EH (cell line): ENCODE data around the gene TMSB15B.
"Not testable (repeated sequence)": the region's sequence is repeated elsewhere in the genome, so short reads cannot be mapped to it uniquely, and the experiment has no call there.

Source experiments
- DNase-seq: peaks from one replicate; pipeline ENCODE4 v3.0.0-alpha.2; 2015; ENCODE audit warnings: low read depth

Gene TMSB15B

DNA sequence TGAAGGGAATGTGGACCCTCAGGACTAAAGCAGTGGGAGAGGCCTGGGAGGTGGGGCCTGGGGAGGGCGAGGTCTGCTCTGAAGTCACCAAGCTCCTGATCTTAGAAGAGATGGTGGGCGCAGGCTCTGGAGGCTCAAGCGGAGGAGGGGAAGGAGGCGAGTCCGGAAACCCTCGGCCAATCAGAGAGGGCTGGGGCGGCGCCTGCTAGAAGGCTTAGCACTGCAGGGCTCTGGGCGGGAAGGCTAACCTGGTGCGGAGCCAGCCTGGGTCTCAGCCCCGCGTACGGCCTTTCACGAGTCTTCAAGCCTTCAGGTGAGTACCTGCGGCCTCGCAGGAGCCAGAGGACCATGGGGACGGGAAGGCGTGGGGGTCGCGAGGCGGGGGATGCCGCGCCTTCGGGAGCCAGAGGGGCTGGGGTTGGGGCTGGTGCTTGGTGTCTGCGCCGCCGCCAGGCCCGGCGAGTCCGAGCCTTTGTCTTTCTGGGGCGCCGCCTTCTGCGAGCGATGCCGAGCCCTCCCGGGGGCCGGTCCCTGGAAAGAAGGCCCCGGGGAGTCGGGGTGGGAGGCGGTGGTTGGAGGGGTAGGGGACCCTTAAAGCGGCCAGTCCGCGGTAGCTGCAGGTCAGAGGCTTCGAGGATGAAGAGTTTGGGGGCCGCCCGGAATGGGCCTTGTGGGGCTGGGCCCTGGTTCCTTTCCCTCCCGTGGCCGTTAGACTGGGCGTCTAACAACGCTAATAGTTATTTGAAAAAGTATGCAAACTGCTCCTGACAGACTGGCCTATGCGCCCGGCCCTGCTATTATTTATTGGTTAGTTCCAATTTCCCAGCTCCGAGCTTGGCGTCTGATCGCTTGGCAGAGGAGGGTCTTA lies at the start of gene TMSB15B:
TSS of gene TMSB15B (plus strand) at position 217 of the 868 bp plus-strand sequence.
- DNase-seq: not testable (repeated sequence)

DNA sequence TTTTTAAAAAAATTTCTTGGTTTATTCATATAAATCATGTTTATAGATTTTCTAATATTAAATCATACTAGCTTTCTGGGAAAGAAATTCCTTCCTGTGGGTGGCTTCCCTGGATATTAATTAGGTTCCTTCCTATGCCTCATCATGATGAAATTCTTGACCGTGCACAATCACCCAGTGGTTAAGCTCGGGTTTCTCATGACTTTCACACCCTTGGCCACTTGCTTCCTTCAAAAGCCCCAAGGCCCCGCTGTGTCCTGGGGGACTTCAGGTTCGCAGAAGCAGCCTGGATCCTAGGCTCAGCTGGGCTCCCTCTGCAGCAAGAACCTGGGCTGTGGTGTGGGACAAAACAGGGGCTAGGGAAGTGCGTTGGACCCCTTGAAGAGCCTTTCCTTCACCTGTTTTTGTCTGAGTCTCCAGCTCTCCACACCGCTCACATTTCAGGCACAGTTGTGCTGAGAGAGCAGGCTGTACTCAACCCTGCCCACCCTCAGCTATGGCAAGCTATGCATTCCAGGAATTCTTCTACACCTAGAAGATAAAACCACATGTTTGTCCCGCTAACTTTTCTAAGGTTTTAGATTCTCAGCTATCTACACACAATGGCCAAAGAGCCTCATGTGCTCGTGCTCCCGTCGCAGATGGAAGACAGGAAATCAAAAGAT lies 48.9 kb upstream of the TMSB15B start:
- DNase-seq: peak; percentile 31

DNA sequence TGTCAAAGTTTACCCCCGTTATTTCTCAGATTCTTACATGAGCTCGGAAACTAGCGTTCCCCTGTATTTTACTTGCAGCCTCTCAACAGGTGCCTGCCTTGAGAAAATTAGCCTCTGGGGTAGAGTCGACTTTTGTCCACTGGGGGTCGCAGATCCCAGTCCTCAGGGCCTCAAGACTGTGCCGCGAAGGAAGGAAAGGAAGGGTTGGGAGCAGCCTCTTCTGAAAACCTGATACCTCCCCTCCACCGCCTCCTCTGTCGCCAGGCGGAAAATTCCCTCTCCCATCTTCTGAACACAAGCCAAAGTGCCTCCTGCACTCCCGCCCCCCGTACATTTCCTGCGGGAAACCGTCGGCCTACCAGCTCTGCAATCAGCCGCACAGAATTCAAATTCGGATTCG lies 44.4 kb upstream of the TMSB15B start:
- peak; percentile 73 for DNase-seq

DNA sequence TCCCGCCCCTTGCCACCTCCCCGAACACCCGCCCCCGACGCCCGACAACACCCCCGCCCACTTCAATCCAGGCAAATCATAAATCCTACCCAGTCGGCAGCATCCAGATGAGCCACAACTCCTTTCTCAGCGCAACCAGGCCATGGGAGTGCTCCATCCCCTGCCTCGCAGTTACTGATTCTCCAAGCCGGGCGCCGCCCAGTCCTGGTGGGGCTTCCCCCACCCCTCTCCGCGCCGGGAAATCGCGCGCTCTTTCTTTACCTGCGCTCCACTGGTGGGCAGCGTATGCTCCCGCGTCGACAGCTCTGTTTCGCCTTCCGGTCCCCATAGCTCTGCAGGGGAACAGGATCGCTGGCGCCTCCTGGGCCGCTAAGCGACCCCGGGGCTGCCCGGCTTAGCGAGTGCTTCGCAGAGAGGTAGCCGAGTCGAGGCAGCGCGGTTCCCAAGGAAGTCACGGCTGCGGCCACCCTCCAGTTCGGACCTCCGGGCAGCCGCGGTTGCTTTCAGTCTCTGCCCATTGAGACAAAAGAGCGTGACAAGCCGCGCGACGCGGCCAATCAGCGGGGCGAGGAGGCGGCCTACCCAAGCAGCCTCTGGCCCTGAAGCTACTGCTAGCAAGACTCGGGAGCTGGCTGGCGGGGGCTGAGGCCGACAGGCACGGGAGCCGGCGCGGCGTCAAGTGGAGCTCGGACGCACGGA lies 43.7 kb upstream of the TMSB15B start:
- DNase-seq: peak; percentile 77

DNA sequence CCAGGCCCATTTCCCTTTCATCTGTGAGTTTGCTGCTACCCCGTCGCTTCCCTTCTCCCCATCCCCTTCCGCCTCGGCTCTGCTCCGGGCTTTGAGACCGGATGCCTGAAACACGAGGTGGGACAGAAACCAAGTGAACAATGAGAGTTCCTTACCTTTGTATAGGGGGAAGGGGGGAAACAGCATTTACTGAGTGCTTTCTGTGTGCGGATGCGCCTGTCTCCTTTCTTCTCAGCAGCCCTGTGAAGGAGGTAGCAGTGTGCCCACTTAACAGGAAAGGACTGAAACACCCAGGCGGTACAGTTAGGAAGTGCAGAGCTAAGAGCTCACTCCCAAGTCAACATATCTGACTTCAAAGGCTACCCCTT lies 43.2 kb upstream of the TMSB15B start:
- peak; percentile 57 for DNase-seq

DNA sequence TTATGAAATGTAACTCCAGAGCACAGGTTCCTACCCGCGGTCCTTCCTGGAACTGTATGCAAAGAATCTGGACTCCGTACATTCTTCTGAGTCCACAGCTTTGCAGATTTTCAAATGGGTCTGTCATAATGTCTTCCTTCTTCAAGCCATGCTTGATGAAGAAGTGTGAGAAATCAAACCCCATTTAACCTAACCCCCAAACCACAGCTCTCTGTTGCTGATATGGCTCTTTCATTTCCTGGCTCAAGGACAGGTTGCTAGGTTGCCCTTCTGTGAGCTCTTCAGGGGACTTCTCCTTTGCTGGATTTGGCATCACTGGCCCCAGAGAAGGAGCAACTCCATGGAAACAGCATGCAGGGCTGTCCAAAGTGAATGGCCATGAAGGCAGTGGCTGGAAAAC lies 41.9 kb upstream of the TMSB15B start:
- not testable (repeated sequence) for DNase-seq

DNA sequence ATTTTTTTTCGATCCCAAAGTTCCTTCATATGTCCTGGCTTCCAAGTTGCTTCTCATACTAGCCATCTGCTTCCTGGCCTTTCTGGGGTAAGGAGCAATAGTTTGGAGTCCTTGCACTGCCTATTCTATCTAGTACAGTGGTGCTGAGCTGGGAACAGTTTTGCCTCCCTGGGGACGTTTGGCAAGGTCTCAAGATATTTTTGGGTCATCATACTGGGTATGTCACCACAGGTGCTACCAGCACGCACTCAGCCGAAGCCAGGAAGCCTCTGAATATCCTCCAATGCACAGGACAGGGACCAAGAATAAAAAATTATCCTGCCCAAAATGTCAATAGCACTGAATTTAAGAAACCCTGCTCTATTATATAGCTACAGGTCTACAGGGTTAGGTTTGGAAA lies 35.4 kb upstream of the TMSB15B start:
- no peak for DNase-seq

DNA sequence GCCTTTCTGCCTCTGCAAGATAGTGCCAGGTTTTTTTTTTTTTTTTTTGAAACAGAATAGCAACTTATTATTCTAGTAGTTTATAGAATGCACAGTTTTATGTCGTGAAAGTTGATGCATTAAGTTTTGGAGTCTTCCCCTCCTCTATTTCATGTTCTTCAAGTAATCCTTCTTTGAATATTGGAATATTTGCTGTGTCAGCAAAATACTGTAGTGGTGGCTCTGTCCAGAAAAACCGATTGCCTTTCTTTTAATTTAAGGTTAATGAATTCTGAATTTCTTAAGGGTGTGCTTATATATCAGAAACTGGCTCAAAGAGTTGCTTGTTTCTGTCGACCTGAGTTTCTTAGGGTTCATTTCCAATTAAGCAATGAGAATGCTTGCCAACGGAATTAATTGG lies 34.8 kb upstream of the TMSB15B start:
- DNase-seq: no peak

DNA sequence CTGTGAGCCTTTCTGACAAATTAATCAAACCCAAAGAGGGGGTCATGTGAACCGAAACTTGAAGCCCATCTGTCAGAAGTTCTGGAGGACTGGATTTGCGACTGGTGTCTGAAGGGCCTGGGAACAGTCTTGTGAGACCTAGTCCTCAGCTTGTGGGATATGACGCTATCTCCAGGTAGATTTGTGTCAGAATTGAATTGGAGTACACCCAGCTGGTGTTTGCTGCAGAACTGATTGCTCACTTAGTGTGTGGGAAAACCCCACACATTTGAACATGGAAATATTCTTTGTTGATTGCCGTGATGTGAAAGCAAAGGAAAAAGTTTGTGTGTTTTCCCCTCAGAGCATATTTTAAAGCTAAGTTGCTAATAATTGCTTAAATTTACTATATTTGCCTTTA lies 30.3 kb upstream of the TMSB15B start:
- DNase-seq: no peak

DNA sequence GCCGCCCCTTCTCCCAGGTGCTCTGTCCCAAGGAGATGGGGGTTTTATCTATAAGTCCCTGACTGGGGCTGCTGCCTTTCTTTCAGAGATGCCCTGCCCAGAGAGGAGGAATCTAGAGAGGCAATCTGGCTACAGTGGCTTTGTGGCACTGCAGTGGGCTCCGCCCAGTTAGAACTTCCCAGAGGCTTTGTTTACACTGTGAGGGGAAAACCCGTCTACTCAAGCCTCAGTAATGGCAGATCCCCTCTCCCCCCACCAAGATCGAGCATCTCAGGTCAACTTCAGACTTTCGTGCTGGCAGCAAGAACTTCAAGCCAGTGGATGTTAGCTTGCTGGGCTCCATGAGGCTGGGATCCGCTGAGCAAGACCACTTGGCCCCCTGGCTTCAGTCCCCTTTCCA lies 22.2 kb upstream of the TMSB15B start:
- not testable (repeated sequence) for DNase-seq

DNA sequence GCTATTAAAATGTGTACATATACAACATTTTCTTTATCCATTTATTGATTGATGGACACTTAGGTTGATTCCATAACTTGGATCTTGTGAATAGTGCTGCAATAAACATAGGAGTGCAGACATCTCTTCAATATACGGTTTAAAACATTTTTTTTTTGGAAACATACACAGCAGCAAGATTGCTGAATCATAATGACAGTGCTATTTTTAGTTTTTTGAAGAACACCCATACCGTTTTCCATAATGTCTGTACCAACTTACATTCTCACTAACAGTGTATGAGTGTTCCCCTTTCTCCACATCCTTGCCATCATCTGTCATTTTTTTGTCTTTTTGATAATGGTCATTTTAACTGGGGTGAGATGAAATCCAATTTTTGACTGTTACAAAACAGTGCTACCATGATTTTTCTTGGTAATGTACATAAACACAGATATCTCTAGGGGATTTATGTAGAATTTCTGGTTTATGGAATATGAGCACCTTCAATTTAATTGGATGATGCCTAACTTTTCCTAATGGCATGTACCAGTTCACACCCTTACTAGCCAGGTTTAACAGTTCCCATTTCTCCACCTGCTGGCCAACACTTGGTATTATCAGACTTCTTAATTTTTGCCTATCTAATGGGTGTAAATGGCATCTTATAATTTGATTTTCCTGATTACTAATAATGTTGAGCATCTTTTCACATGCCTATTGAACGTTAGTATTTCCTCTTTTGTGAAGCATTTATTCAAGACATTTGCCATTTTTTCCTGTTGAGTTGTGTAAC lies 21.0 kb upstream of the TMSB15B start:
- DNase-seq: peak; percentile 50

DNA sequence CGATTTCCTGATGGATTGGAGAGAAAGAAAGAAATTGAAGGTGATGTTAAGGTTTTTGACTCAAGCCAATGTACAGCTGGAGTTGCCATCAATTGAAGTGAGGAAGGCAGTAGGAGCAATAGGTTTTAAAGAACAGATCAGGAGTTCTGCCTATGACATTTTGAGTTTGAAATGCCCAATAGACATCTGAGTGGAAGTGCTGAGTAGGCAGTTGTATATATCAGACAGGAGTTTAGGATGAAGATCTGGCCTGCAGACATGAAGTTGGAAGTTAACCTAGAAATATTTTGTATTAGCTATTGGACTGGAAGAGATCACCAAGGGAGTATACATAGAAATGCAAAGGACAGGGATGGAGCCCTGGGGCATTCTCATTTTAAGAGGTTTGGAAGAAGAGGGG lies 12.9 kb upstream of the TMSB15B start:
- DNase-seq: no peak

DNA sequence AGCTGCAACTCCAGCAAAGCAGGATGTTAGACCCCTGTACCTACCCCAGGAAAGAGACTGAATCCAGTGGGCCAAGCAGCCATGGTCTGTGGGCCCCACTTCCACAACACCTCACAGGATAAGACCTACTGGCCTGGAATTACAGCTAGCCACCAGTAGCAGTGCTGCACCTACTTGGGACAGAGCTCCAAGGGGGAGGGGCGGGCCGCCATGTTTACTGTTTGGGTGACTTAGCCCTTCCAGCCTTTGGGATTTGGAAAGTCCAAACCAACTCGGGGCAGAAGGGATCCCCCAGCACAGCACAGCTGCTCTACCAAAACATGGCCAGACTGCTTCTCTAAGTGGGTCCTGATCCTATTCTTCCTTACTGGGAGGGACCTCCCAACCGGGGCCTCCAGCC lies 9.1 kb upstream of the TMSB15B start:
- no peak for DNase-seq

DNA sequence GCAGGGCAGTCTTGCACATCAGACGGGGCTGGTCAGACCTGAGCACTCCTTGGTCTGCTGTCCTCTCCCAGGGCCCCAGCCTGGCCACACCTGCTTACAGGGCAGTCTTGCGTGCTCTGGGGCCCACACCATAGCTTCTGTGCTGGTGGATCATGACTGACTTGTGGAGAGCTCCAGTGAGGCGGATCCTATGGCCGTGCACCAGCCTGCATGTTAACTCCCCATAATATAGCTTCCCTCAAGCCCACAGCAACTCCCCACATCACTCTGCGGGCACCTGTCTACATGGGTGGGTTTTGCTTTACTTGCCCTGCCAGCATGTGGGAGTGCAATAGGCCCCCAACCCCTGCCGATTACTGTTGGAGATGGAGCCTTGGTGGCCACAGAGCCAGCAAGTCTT lies 8.2 kb upstream of the TMSB15B start:
- DNase-seq: no peak

DNA sequence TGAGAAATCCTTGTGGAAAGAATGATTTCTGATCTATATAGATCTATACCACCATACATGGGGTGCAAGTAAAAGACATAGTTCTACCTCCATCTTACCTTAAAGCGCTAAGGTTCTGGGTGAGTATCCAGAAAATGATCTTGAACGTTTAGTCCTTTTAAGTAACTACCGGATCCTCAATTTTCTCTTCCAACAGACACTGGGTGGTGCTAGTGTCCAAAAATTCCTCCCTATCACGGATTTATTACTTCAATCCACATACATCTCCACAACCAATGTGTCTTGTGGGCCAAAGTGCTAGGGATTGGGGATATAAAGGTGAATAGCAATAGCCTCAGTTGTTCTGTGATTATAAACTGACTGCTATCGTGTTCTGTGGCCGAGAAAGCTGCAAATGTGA lies 1.8 kb upstream of the TMSB15B start:
- not testable (repeated sequence) for DNase-seq

DNA sequence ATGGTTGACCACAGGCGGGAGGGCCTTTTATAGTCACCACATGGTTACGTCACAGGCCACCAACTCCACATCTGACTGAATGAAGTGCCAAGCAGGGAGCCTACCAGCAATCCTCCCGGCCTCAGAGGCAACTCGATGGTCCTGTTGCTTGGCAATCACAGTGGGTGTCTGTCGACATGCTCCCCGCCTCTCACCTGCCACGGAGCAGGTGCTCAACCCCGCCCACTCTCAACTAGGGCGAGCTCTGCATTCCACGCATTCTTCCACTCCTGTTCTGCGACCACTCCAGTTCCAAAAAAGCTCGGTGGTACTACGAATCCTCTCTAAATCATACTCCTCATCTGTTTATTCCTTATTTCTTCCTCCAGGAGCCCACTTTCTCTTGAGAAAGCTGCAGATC lies 21.1 kb downstream of the TMSB15B start:
- DNase-seq: not testable (repeated sequence)

DNA sequence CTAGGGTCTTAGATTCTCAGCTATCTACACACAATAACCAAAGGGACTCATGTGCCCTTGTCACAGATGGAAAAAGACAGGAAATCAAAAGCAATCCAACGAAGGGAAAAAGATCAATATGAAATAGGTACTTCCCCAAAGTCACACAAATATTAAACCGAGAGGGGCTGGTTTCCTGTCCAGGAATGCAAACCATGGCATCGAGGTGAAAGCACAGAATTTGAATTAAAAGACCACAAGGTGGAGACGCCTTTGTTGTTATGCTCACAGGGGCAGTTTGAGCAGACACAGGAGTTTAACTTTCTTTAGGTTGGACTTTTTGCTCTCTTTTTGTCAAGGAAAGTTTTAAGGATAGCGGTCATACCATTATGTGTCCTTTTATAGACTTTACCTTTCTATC lies 36.8 kb downstream of the TMSB15B start:
- DNase-seq: no peak

DNA sequence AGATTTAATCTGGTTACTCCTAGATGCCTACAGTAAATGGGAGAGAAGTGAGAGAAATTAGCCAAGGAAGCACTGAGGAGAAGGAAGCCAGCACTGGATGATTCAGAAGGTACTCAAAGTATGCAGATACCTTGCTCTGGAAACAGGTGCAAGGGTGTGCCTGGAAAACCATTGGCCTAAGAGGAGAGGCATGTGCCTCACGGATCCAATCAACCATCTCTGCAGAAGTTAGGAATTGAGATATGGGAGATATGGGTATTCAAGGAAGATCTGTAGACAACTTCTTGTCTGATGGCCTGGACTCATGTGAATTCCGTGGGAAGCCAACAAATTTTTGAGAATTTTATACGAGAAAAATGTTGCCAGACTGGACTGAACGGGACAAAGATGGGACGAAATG lies 46.4 kb downstream of the TMSB15B start:
- no peak for DNase-seq

DNA sequence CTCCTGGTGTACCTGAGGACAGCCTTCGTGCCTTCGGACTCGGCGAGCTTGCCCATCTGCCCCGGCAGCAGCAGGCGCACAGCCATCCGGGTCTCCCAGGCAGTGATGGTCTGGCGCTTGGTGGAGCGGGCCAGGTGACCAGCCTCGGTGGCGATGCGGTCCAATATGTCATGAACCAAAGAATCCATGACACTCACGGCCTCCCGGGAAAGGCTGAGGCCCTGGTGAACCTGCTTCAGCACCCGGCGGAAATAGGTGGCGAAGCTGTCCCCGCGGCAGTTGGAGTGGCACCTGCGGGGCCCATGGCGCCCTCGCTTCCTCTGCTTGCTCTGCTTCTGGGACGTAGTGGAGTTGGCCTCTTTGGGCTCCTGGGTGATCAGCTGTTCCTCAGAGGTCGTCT lies 50.7 kb downstream of the TMSB15B start:
- no peak for DNase-seq

DNA sequence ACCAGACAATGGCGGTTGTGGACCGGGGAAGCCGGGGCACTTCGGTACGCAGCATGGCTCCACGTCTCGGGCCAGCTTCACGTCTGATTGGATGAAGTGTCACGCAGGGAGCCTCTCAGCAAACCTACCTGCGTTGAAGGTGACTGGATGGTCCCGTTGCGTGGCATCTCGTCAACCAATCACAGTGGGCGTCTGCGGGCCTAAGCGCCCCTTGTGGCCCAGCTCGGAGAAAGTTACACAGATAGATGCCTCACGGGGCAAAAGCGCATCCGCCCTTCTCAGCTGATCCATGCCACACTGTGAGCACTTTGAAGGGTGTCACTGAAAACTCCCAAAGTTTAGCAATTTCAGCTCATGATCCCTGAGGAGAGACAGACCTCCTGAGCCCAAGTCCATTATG lies 51.2 kb downstream of the TMSB15B start, which contains the start of gene H2BW1:
TSS of gene H2BW1 (minus strand) at position 103 of the 400 bp plus-strand sequence. CDS start 132 bp downstream, outside the sequence.
- no peak for DNase-seq

DNA sequence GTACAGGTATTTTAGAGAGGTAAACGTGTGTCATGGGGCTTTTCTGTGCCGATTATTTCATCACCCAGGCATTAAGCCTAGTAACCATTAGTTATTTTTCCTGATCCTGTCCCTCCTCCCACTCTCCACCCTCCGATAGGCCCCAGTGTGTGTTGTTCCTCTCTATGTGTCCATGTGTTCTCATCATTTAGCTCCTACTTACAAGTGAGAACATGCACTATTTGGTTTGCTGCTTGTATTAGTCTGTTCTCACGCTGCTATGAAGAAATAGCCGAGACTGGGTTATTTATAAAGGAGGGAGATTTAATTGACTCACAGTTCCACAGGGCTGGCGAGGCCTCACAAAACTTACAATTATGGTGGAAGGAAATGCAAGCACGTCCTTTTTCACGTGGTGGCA lies 53.1 kb downstream of the TMSB15B start:
- not testable (repeated sequence) for DNase-seq
